SK-N-SH (cell line): ENCODE measurements around the gene P3H2. TPM values are rescaled to one million over a fixed set of nuclear protein-coding genes. Genes with fewer than 3 reads are reported as not detected.

Experiments
- CTCF ChIA-PET: fragments of 300-600, 350-600 bp; formaldehyde crosslinking; extraction: SDS; loops from one replicate; lab custom pipeline; 2021; lab: Yijun Ruan, JAX
- POLR2A ChIA-PET: fragments of 350-600 bp; sonication (Branson Sonifier 250); formaldehyde crosslinking; extraction: SDS; loops from one replicate; lab custom pipeline; 2020; ENCODE audit warnings: antibody characterized with exemption, inconsistent platforms; lab: Yijun Ruan, JAX
- DNase-seq: peaks from one replicate; pipeline ENCODE4 v3.0.0; 2012
- H2AFZ ChIP-seq: fragments of 200-600 bp; sonication (generic); 2 replicates; pipeline ENCODE4 v1.8.1; 2016; ENCODE audit warnings: antibody characterized with exemption, mild to moderate bottlenecking, low read depth
- H3F3A ChIP-seq: fragments of 200-600 bp; sonication (generic); replicated peaks from 2 replicates; pipeline ENCODE3; 2016; ENCODE audit warnings: antibody characterized with exemption, mild to moderate bottlenecking; ENCODE audit not compliant: insufficient read depth
- H3K27ac ChIP-seq, 2 experiments: fragments of 200-500 bp in 1 of 2; fragments of 200-600 bp in 1 of 2; sonication (Bioruptor generic) in 1 of 2; sonication (generic), shearing (Covaris generic) in 1 of 2; 2 replicates each; pipeline versions ENCODE4 v1.5.1 to v1.6.1; 2014 to 2016; ENCODE audit warnings: low read depth in 2 of 2, inconsistent platforms in 1 of 2, low read length in 1 of 2, mild to moderate bottlenecking in 1 of 2, mixed read lengths in 1 of 2
- H3K27me3 ChIP-seq: fragments of 200-600 bp; sonication (generic), shearing (Covaris generic); 2 replicates; pipeline ENCODE4 v1.6.1; 2016; ENCODE audit warnings: mixed run types; ENCODE audit not compliant: insufficient read depth
- H3K36me3 ChIP-seq, 2 experiments: fragments of 200-500 bp in 1 of 2; fragments of 200-600 bp in 1 of 2; sonication (Bioruptor generic) in 1 of 2; sonication (generic) in 1 of 2; replicated peaks in 1 of 2; 2 replicates each; pipeline versions ENCODE3 to v1.5.1; 2014 to 2016; ENCODE audit warnings: low read length in 1 of 2, mild to moderate bottlenecking in 1 of 2; ENCODE audit not compliant: insufficient read depth in 2 of 2, control insufficient read depth in 1 of 2
- H3K4me1 ChIP-seq, 2 experiments: fragments of 200-500 bp in 1 of 2; fragments of 200-600 bp in 1 of 2; sonication (Bioruptor generic) in 1 of 2; sonication (generic), shearing (Covaris generic) in 1 of 2; 2 replicates each; pipeline versions ENCODE4 v1.5.1 to v1.6.1; 2014 to 2016; ENCODE audit warnings: low read depth in 1 of 2, low read length in 1 of 2, mixed run types in 1 of 2; ENCODE audit not compliant: insufficient read depth in 2 of 2, control insufficient read depth in 1 of 2
- H3K4me2 ChIP-seq: fragments of 200-600 bp; sonication (generic), shearing (Covaris generic); 2 replicates; pipeline ENCODE4 v1.6.1; 2017; ENCODE audit warnings: mixed run types
- H3K4me3 ChIP-seq, 2 experiments: fragments of 200-500 bp in 1 of 2; fragments of 200-600 bp in 1 of 2; sonication (Bioruptor generic) in 1 of 2; sonication (generic), shearing (Covaris generic) in 1 of 2; 2 replicates each; pipeline versions ENCODE4 v1.5.1 to v1.8.1; 2014 to 2016; ENCODE audit warnings: low read depth in 2 of 2, inconsistent platforms in 1 of 2, low read length in 1 of 2, mild to moderate bottlenecking in 1 of 2, mixed read lengths in 1 of 2, moderate library complexity in 1 of 2
- H3K79me2 ChIP-seq: fragments of 200-600 bp; sonication (generic); 2 replicates; pipeline ENCODE4 v1.8.1; 2017; ENCODE audit warnings: mild to moderate bottlenecking; ENCODE audit not compliant: insufficient read depth
- H3K9ac ChIP-seq: fragments of 200-600 bp; sonication (generic); 2 replicates; pipeline ENCODE4 v1.6.1; 2017; ENCODE audit warnings: mixed run types
- H3K9me2 ChIP-seq: fragments of 200-600 bp; sonication (generic); 2 replicates; pipeline ENCODE4 v1.6.1; 2017; ENCODE audit warnings: mixed run types
- H3K9me3 ChIP-seq: fragments of 200-600 bp; sonication (generic); 2 replicates; pipeline ENCODE4 v1.6.1; 2017; ENCODE audit warnings: mixed run types, mild to moderate bottlenecking, moderate library complexity
- H4K20me1 ChIP-seq: fragments of 200-600 bp; sonication (generic); 2 replicates; pipeline ENCODE4 v1.6.1; 2017; ENCODE audit warnings: mild to moderate bottlenecking, mixed run types; ENCODE audit not compliant: insufficient read depth
- ELF1 ChIP-seq: IDR thresholded peaks from 2 replicates; pipeline ENCODE4 v1.4.0; 2012
- EP300 ChIP-seq, 2 experiments: IDR thresholded peaks; 2 replicates each; pipeline versions ENCODE4 v1.4.0 to v1.6.1; 2012; ENCODE audit warnings: borderline replicate concordance in 1 of 2, low read depth in 1 of 2, low read length in 1 of 2
- FOXM1 ChIP-seq: IDR thresholded peaks from 2 replicates; pipeline ENCODE4 v1.4.0; 2012; ENCODE audit warnings: low read depth, mild to moderate bottlenecking
- GATA2 ChIP-seq: sonication (generic); formaldehyde crosslinking; IDR thresholded peaks from 2 replicates; pipeline ENCODE4 v1.5.0; 2020; ENCODE audit warnings: mild to moderate bottlenecking, missing genetic modification reagents
- IRF3 ChIP-seq: fragments of 150-350 bp; IDR thresholded peaks from 2 replicates; pipeline ENCODE4 v1.6.1; 2016; ENCODE audit warnings: mild to moderate bottlenecking, low read depth, low read length
- MEF2A ChIP-seq: IDR thresholded peaks from 2 replicates; pipeline ENCODE4 v1.4.0; 2012; ENCODE audit warnings: low read depth, borderline replicate concordance
- POLR2AphosphoS5 ChIP-seq: IDR thresholded peaks from 2 replicates; pipeline ENCODE4 v1.6.1; 2012; ENCODE audit warnings: low read depth, low read length
- REST ChIP-seq: IDR thresholded peaks from 2 replicates; pipeline ENCODE4 v1.6.1; 2012; ENCODE audit warnings: mild to moderate bottlenecking, low read depth, low read length, moderate library complexity
- RFX5 ChIP-seq: IDR thresholded peaks from 2 replicates; pipeline ENCODE4 v1.6.1; 2012; ENCODE audit warnings: mild to moderate bottlenecking, improper control_type of control experiment, low read length
- USF2 ChIP-seq: fragments of 150-350 bp; IDR thresholded peaks from 2 replicates; pipeline ENCODE4 v1.6.1; 2017; ENCODE audit warnings: antibody characterized with exemption, low read length, low read depth, borderline replicate concordance
- YY1 ChIP-seq: IDR thresholded peaks from 2 replicates; pipeline ENCODE4 v1.4.0; 2012; ENCODE audit warnings: low read depth, mild to moderate bottlenecking
- WGBS: methylation state at CpG from one replicate; pipeline ENCODE4 v1.1.6; 2017; ENCODE audit warnings: low lambda C conversion rate; 5-methylcytosine and 5-hydroxymethylcytosine counted together
- polyA plus RNA-seq, 3 experiments: library from polyadenylated mRNA; depleted of rRNA; stranded (reverse); fragments of >200 nt; gene quantifications; 2 replicates each; pipeline ENCODE4 v1.2.3, GENCODE V29; 2012
- TF ChIP-seq, protein P1 (sequence below): IDR thresholded peaks from 2 replicates; pipeline ENCODE4 v1.4.0; 2012; ENCODE audit warnings: low read depth

Gene P3H2
- polyA plus RNA-seq, 1 of the 3 experiments (the other 2 are of a cell fraction) = 2.8 TPM

DNA sequence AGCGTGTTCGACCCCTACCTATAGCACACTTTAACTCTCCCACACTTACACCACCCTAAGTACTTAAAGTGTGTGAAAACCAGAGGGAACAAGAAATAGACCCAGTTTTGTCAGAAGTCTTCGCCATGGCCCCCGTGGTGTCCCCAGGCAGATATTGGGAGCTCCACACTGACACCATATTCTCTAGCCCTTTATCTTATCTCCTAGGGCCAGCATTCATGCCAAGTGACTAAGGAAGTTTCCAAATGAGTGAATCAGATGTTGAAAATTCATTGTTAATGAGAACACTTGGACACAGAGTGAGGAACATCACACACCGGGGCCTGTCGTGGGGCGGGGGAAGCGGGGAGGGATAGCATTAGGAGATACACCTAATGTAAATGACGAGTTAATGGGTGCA, 31.8 kb downstream of the P3H2 start:
- peaks cover 7% of the 10 kb centered on the region for H3F3A ChIP-seq
- no peak overlapping the region for H3K4me3 ChIP-seq
- ChIA-PET CTCF (no interaction called here), POLR2A (no interaction called here)
- no peaks in the 10 kb centered on the region for H4K20me1 ChIP-seq
- no peaks in the 10 kb centered on the region; the same call in 1 of the 2 replicates for H3K27me3 ChIP-seq
- no peaks in the 10 kb centered on the region for H3K79me2 ChIP-seq
- no peak overlapping the region for H2AFZ ChIP-seq
- no peaks in the 10 kb centered on the region for H3K36me3 ChIP-seq
- TF ChIP-seq MEF2A (no peak), EP300 (IDR thresholded peaks at IDR 0.05; ENCODE audit: borderline replicate concordance in 1 of 2, low read depth in 1 of 2, low read length in 1 of 2) (no peak), GATA2 (CRISPR knock-in tag) (no peak), YY1 (no peak), USF2 (no peak), REST (no peak), POLR2AphosphoS5 (no peak), FOXM1 (no peak), ELF1 (no peak), IRF3 (no peak), RFX5 (no peak)
- TF ChIP-seq, protein P1, sequence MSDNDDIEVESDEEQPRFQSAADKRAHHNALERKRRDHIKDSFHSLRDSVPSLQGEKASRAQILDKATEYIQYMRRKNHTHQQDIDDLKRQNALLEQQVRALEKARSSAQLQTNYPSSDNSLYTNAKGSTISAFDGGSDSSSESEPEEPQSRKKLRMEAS = no peak
- WGBS = 52% methylated on average over 9 of the region's 9 CpGs
- no peak overlapping the region for H3K4me2 ChIP-seq
- H3K27ac ChIP-seq = no peak overlapping the region
- H3K9me3 ChIP-seq = no peaks in the 10 kb centered on the region
- no peak for DNase-seq
- H3K9ac ChIP-seq = no peak overlapping the region
- H3K9me2 ChIP-seq = no peaks in the 10 kb centered on the region
- H3K4me1 ChIP-seq = peaks cover 0 to 20% of the 10 kb centered on the region in 2 experiments; a peak in 3 of 4 replicates
